ENCODE results near the gene CYRIA. TPM values are rescaled to one million over a fixed set of nuclear protein-coding genes. Genes with fewer than 3 reads are reported as not detected.

The CYRIA gene
- total RNA-seq, 1 experiment from 2014 or later: 2.3 TPM

GRCh38 chr2:16621316-16621715 lies 44.3 kb downstream of the CYRIA start:
- Histone ChIP-seq H3K4me2 (ENCODE audit: low read depth, low read length, poor library complexity, severe bottlenecking) (no peak overlapping the region), H2AFZ (ENCODE audit: low read length) (no peak overlapping the region)

GRCh38 chr2:16620590-16620989 lies 45.0 kb downstream of the CYRIA start:
- Histone ChIP-seq H3K9me3 (ENCODE audit: low read length) (no peaks in the 10 kb centered on the region), H3K36me3 (ENCODE audit: insufficient read depth, low read length) (no peaks in the 10 kb centered on the region), H3K4me3 (ENCODE audit: low read length) (no peak overlapping the region), H3K79me2 (ENCODE audit: low read length) (no peaks in the 10 kb centered on the region), H2AFZ (ENCODE audit: low read length) (no peak overlapping the region), H3K9ac (ENCODE audit: low read length) (no peak overlapping the region), H3K4me1 (ENCODE audit: low read length) (peaks cover 10% of the 10 kb centered on the region), H3K27ac (ENCODE audit: low read length) (no peak overlapping the region), H3K9me2 (replicated peaks; ENCODE audit: insufficient read depth, low read length) (no peaks in the 10 kb centered on the region), H3K27me3 (ENCODE audit: low read length) (no peaks in the 10 kb centered on the region), H3K4me2 (ENCODE audit: low read depth, low read length, poor library complexity, severe bottlenecking) (no peak overlapping the region), H4K20me1 (ENCODE audit: insufficient read depth, low read depth, low read length) (no peaks in the 10 kb centered on the region)
- no peak for DNase-seq

More at GRCh38 chr2:16621316-16621715, 44.3 kb downstream of the CYRIA start:
- no peaks in the 10 kb centered on the region for H3K36me3 ChIP-seq (ENCODE audit: insufficient read depth, low read length)
- no peaks in the 10 kb centered on the region for H3K27me3 ChIP-seq (ENCODE audit: low read length)
- H3K9me2 ChIP-seq (replicated peaks; ENCODE audit: insufficient read depth, low read length): no peaks in the 10 kb centered on the region
- no peak for DNase-seq
- H3K9ac ChIP-seq (ENCODE audit: low read length): no peak overlapping the region
- H4K20me1 ChIP-seq (ENCODE audit: insufficient read depth, low read depth, low read length): no peaks in the 10 kb centered on the region
- H3K4me3 ChIP-seq (ENCODE audit: low read length): no peak overlapping the region
- H3K79me2 ChIP-seq (ENCODE audit: low read length): no peaks in the 10 kb centered on the region
- H3K9me3 ChIP-seq (ENCODE audit: low read length): no peaks in the 10 kb centered on the region
- H3K4me1 ChIP-seq (ENCODE audit: low read length): peaks cover 16% of the 10 kb centered on the region
- no peak overlapping the region for H3K27ac ChIP-seq (ENCODE audit: low read length)

- DNase-seq: no peak
- Histone ChIP-seq H3K9ac (ENCODE audit: low read length) (no peak overlapping the region), H3K9me3 (ENCODE audit: low read length) (no peaks in the 10 kb centered on the region), H3K4me3 (ENCODE audit: low read length) (no peak overlapping the region), H2AFZ (ENCODE audit: low read length) (no peak overlapping the region), H3K36me3 (ENCODE audit: insufficient read depth, low read length) (no peaks in the 10 kb centered on the region), H3K27ac (ENCODE audit: low read length) (no peak overlapping the region), H3K9me2 (replicated peaks; ENCODE audit: insufficient read depth, low read length) (no peaks in the 10 kb centered on the region), H3K27me3 (ENCODE audit: low read length) (no peaks in the 10 kb centered on the region), H4K20me1 (ENCODE audit: insufficient read depth, low read depth, low read length) (no peaks in the 10 kb centered on the region), H3K79me2 (ENCODE audit: low read length) (no peaks in the 10 kb centered on the region), H3K4me2 (ENCODE audit: low read depth, low read length, poor library complexity, severe bottlenecking) (no peak overlapping the region), H3K4me1 (ENCODE audit: low read length) (peaks cover 1% of the 10 kb centered on the region)
These were observed 45.9 kb downstream of the CYRIA start for GRCh38 chr2:16619576-16620245.

GRCh38 chr2:16617282-16618266 lies 48.1 kb downstream of the CYRIA start:
- Histone ChIP-seq H4K20me1 (ENCODE audit: insufficient read depth, low read depth, low read length) (no peaks in the 10 kb centered on the region), H3K79me2 (ENCODE audit: low read length) (no peaks in the 10 kb centered on the region), H3K27me3 (ENCODE audit: low read length) (no peaks in the 10 kb centered on the region), H3K27ac (ENCODE audit: low read length) (no peak overlapping the region), H3K9ac (ENCODE audit: low read length) (no peak overlapping the region), H3K4me2 (ENCODE audit: low read depth, low read length, poor library complexity, severe bottlenecking) (no peak overlapping the region), H3K4me3 (ENCODE audit: low read length) (no peak overlapping the region), H3K4me1 (ENCODE audit: low read length) (no peaks in the 10 kb centered on the region), H3K36me3 (ENCODE audit: insufficient read depth, low read length) (no peaks in the 10 kb centered on the region), H3K9me3 (ENCODE audit: low read length) (no peaks in the 10 kb centered on the region), H2AFZ (ENCODE audit: low read length) (no peak overlapping the region), H3K9me2 (replicated peaks; ENCODE audit: insufficient read depth, low read length) (no peaks in the 10 kb centered on the region)
- no peak for DNase-seq

Data from Karpas-422 (cell line).